ENCODE results near the gene PRKD3. TPM values are rescaled to one million over a fixed set of nuclear protein-coding genes. Genes with fewer than 3 reads are reported as not detected.

Gene PRKD3
- total and polyA plus RNA-seq, 2 donors (not counting 1 experiment from before 2014, with no cell fraction given): 28.9 to 82.2 TPM

GRCh38 chr2:37326866-37327634 is 2.4 kb upstream of the PRKD3 start:
- ATAC-seq (ENCODE audit: low read depth): no peak
- Mint-ChIP-seq H3K4me1 (peaks cover 26% of the 10 kb centered on the region), H3K27ac (no peak overlapping the region), H3K4me3 (no peak overlapping the region), H3K27me3 (peaks cover 3% of the 10 kb centered on the region), H3K9me3 (ENCODE audit: insufficient read depth) (no peaks in the 10 kb centered on the region)
- intact Hi-C loops (cut with micrococcal nuclease): loop anchor here (2.0 to 10.0 kb wide), 3 partner anchors 18 to 1048 kb away; partner anchors contain the start of genes ATL2, CDC42EP3 and QPCT
- ChIA-PET POLR2A (interaction anchor here (0.6 kb wide), 1 partner anchor 72 kb away, joined by 3 read pairs; no protein-coding TSS in a partner anchor), CTCF (interaction anchor here (1.5 kb wide), 1 partner anchor 69 kb away, joined by 3 read pairs; no protein-coding TSS in a partner anchor)
- DNase-seq: no peak
- peaks cover 14 to 21% of the 10 kb centered on the region in 2 donors for H3K4me1 ChIP-seq (ENCODE audit: control insufficient read depth in 2 of 2, insufficient read depth in 2 of 2, low read length in 2 of 2)
- H3K4me3 ChIP-seq (ENCODE audit: control extremely low read depth in 1 of 5, extremely low read depth in 1 of 5, insufficient read depth in 1 of 5, low read depth in 2 of 5, low read length in 4 of 5): no peak overlapping the region
- H3K4me2 ChIP-seq (replicated peaks; ENCODE audit: low read depth, low read length, poor library complexity, severe bottlenecking): no peak overlapping the region
- H2AFZ ChIP-seq (ENCODE audit: insufficient read depth, low read depth, low read length, poor library complexity, severe bottlenecking): no peak overlapping the region
- no peaks in the 10 kb centered on the region for H3K36me3 ChIP-seq (replicated peaks in 1 of 2; ENCODE audit: control extremely low read depth in 1 of 2, control insufficient read depth in 1 of 2, extremely low read depth in 1 of 2, insufficient read depth in 2 of 2, low read length in 1 of 2)
- no peak overlapping the region for H3K27ac ChIP-seq (ENCODE audit: low read length in 2 of 2)
- 100% methylated on average over 3 of the region's 8 CpGs for WGBS (ENCODE audit: insufficient coverage)
- H3K79me2 ChIP-seq (ENCODE audit: control insufficient read depth, insufficient read depth, low read length): peaks cover 22% of the 10 kb centered on the region
- no peaks in the 10 kb centered on the region for H3K9me3 ChIP-seq (ENCODE audit: control extremely low read depth in 1 of 3, control insufficient read depth in 2 of 3, insufficient read depth in 1 of 3, low read length in 2 of 3)
- H3K9ac ChIP-seq (ENCODE audit: low read length): no peak overlapping the region
- H3K27me3 ChIP-seq (replicated peaks in 1 of 4; ENCODE audit: control extremely low read depth in 1 of 4, control insufficient read depth in 3 of 4, insufficient read depth in 4 of 4, low read length in 3 of 4): no peaks in the 10 kb centered on the region
- H4K20me1 ChIP-seq (ENCODE audit: control insufficient read depth, insufficient read depth, low read length, poor library complexity, severe bottlenecking): peaks cover 4% of the 10 kb centered on the region
- no peak for TF ChIP-seq EZH2 (IDR thresholded peaks at IDR 0.05; ENCODE audit: borderline replicate concordance, insufficient read depth, low read depth, low read length, poor library complexity, severe bottlenecking)
- TF ChIP-seq CTCF (IDR thresholded peaks at IDR 0.05): no peak

- Histone ChIP-seq H3K27me3 (replicated peaks in 1 of 4; ENCODE audit: control extremely low read depth in 1 of 4, control insufficient read depth in 3 of 4, insufficient read depth in 4 of 4, low read length in 3 of 4) (no peaks in the 10 kb centered on the region), H3K36me3 (replicated peaks in 1 of 2; ENCODE audit: control extremely low read depth in 1 of 2, control insufficient read depth in 1 of 2, extremely low read depth in 1 of 2, insufficient read depth in 2 of 2, low read length in 1 of 2) (no peaks in the 10 kb centered on the region), H3K27ac (ENCODE audit: low read length in 2 of 2) (no peak overlapping the region), H3K4me3 (ENCODE audit: control extremely low read depth in 1 of 5, extremely low read depth in 1 of 5, insufficient read depth in 1 of 5, low read depth in 2 of 5, low read length in 4 of 5) (no peak overlapping the region), H3K4me2 (replicated peaks; ENCODE audit: low read depth, low read length, poor library complexity, severe bottlenecking) (no peak overlapping the region), H3K79me2 (ENCODE audit: control insufficient read depth, insufficient read depth, low read length) (peaks cover 30% of the 10 kb centered on the region), H3K4me1 (ENCODE audit: control insufficient read depth in 2 of 2, insufficient read depth in 2 of 2, low read length in 2 of 2) (peaks cover 22 to 29% of the 10 kb centered on the region in 2 donors), H2AFZ (ENCODE audit: insufficient read depth, low read depth, low read length, poor library complexity, severe bottlenecking) (no peak overlapping the region), H4K20me1 (ENCODE audit: control insufficient read depth, insufficient read depth, low read length, poor library complexity, severe bottlenecking) (peaks cover 6% of the 10 kb centered on the region), H3K9ac (ENCODE audit: low read length) (no peak overlapping the region), H3K9me3 (ENCODE audit: control extremely low read depth in 1 of 3, control insufficient read depth in 2 of 3, insufficient read depth in 1 of 3, low read length in 2 of 3) (no peaks in the 10 kb centered on the region)
- POLR2A ChIA-PET: no interaction called here
- no peak for ATAC-seq (ENCODE audit: low read depth)
- intact Hi-C loops (cut with micrococcal nuclease): loop anchor here (2.0 to 10.0 kb wide), 3 partner anchors 19 to 1049 kb away; partner anchors contain the start of genes ATL2, CDC42EP3 and QPCT
- Mint-ChIP-seq H3K9me3 (ENCODE audit: insufficient read depth) (no peaks in the 10 kb centered on the region), H3K4me3 (peak overlapping the region; percentile 38), H3K4me1 (peaks cover 34% of the 10 kb centered on the region), H3K27ac (peak overlapping the region; percentile 28), H3K27me3 (peaks cover 3% of the 10 kb centered on the region)
- CTCF ChIA-PET: interaction anchor here (0.6 kb wide), 1 partner anchor 48 kb away, joined by 3 read pairs; no protein-coding TSS in a partner anchor
- DNase-seq: no peak
- WGBS (ENCODE audit: insufficient coverage): no CpG with 5 or more reads among the region's 2 CpGs
- TF ChIP-seq CTCF (IDR thresholded peaks at IDR 0.05) (no peak), EZH2 (IDR thresholded peaks at IDR 0.05; ENCODE audit: borderline replicate concordance, insufficient read depth, low read depth, low read length, poor library complexity, severe bottlenecking) (no peak)
Observed at GRCh38 chr2:37326285-37326684, 1.7 kb upstream of the PRKD3 start.

Data from B cell (primary cell).